HepG2 (cell line): Measurements from ENCODE around the gene DNAH9. TPM values are rescaled to one million over a fixed set of nuclear protein-coding genes. Genes with fewer than 3 reads are reported as not detected.
A peak's percentile ranks its signal among the peaks of the same experiment; 100 is the strongest.

ENCODE experiments used
- ATAC-seq: fragments of 200-7000 bp; cut with Tn5 transposase; 3 replicates; pipeline ENCODE4 v1.9.1; 2020; ENCODE audit warnings: mild to moderate bottlenecking, moderate library complexity
- BruUV-seq: library from RNA; stranded (reverse); fragments of 400-500 nt; replicated peaks from 2 replicates; lab custom pipeline; 2021; lab: Mats Ljungman, UMichigan
- CTCF ChIA-PET: fragments of 300-600 bp; formaldehyde crosslinking; extraction: SDS; loops from one replicate; lab custom pipeline; 2021; ENCODE audit warnings: low total read pairs, inconsistent platforms, low intra/inter-chr PET ratio; lab: Yijun Ruan, JAX
- POLR2A ChIA-PET: fragments of 350-600 bp; sonication (Branson Sonifier 250); formaldehyde crosslinking; loops from one replicate; lab custom pipeline; 2020; ENCODE audit warnings: antibody characterized with exemption, inconsistent platforms; lab: Yijun Ruan, JAX
- DNase-seq: peaks from one replicate; pipeline ENCODE4 v3.0.0-alpha.2; 2015; ENCODE audit warnings: low spot score
- FAIRE-seq: peaks from 3 replicates; lab custom pipeline; 2011; peaks lifted over from hg19 to GRCh38; lab: Jason Lieb, UNC
- H2AFZ ChIP-seq: one replicate; pipeline ENCODE4 v1.6.1; 2011; ENCODE audit warnings: low read length, inconsistent platforms
- H3K27ac ChIP-seq: fragments of 300-600 bp; 3 replicates; pipeline ENCODE4 v1.8.0; 2011; ENCODE audit warnings: mixed run types, mild to moderate bottlenecking, mixed read lengths, low read length, inconsistent platforms; ENCODE audit not compliant: insufficient read depth; ENCODE audit errors: extremely low read length
- H3K27me3 ChIP-seq, 2 experiments: fragments of 200-600 bp in 1 of 2; 2 replicates in 1 of 2; 3 replicates in 1 of 2; pipeline versions ENCODE4 v1.6.0 to v1.8.0; 2011; ENCODE audit warnings: low read length in 2 of 2, mild to moderate bottlenecking in 2 of 2, moderate library complexity in 2 of 2, inconsistent platforms in 1 of 2; ENCODE audit not compliant: insufficient read depth in 2 of 2, control insufficient read depth in 1 of 2
- H3K36me3 ChIP-seq, 2 experiments: fragments of 200-600 bp in 1 of 2; replicated peaks in 1 of 2; 2 replicates in 1 of 2; 3 replicates in 1 of 2; pipeline versions ENCODE4 v1.5.1 to v1.8.0; 2011; ENCODE audit warnings: low read length in 2 of 2, inconsistent platforms in 1 of 2; ENCODE audit not compliant: insufficient read depth in 2 of 2, control insufficient read depth in 1 of 2
- H3K4me1 ChIP-seq: 2 replicates; pipeline ENCODE4 v1.5.1; 2012; ENCODE audit warnings: low read length, inconsistent platforms; ENCODE audit not compliant: insufficient read depth
- H3K4me2 ChIP-seq: 2 replicates; pipeline ENCODE4 v1.6.0; 2011; ENCODE audit warnings: low read depth, low read length, inconsistent platforms
- H3K4me3 ChIP-seq, 3 experiments: fragments of 200-600 bp in 1 of 3; sonication (generic), shearing (Covaris generic) in 1 of 3; replicated peaks in 1 of 3; 2 replicates each; pipeline ENCODE4 v1.5.1; 2011 to 2016; ENCODE audit warnings: low read length in 3 of 3, inconsistent platforms in 2 of 3, low read depth in 2 of 3, mild to moderate bottlenecking in 2 of 3, control low read depth in 1 of 3, mixed read lengths in 1 of 3; ENCODE audit not compliant: insufficient read depth in 1 of 3
- H3K79me2 ChIP-seq: one replicate; pipeline ENCODE4 v1.6.1; 2011; ENCODE audit warnings: low read length, inconsistent platforms; ENCODE audit not compliant: insufficient read depth
- H3K9ac ChIP-seq: 2 replicates; pipeline ENCODE4 v1.6.0; 2011; ENCODE audit warnings: mild to moderate bottlenecking, low read depth, low read length, inconsistent platforms; ENCODE audit not compliant: insufficient read depth
- H3K9me3 ChIP-seq: 2 replicates; pipeline ENCODE4 v1.5.1; 2012; ENCODE audit warnings: mild to moderate bottlenecking, low read length
- H4K20me1 ChIP-seq: 2 replicates; pipeline ENCODE4 v1.6.0; 2011; ENCODE audit warnings: inconsistent platforms, mild to moderate bottlenecking, low read length, moderate library complexity; ENCODE audit not compliant: insufficient read depth
- ARHGAP35 ChIP-seq: sonication (generic); formaldehyde crosslinking; IDR thresholded peaks from 2 replicates; pipeline ENCODE4 v1.9.0; 2022; ENCODE audit warnings: mild to moderate bottlenecking, inconsistent platforms, moderate library complexity, missing genetic modification reagents, borderline replicate concordance
- DPF2 ChIP-seq: sonication (generic); formaldehyde crosslinking; IDR thresholded peaks from 2 replicates; pipeline ENCODE4 v1.4.0; 2020; ENCODE audit warnings: mild to moderate bottlenecking, low read depth, missing genetic modification reagents, borderline replicate concordance
- FOXA1 ChIP-seq, 2 experiments: fragments of 450-650 bp in 1 of 2; sonication (generic) in 1 of 2; formaldehyde crosslinking in 1 of 2; IDR thresholded peaks; 2 replicates each; pipeline versions ENCODE4 v1.4.0 to v1.6.1; 2016 to 2020; ENCODE audit warnings: missing genetic modification reagents in 1 of 2
- FOXJ3 ChIP-seq: sonication (generic); formaldehyde crosslinking; IDR thresholded peaks from 2 replicates; pipeline ENCODE4 v1.4.0; 2020; ENCODE audit warnings: missing genetic modification reagents, mild to moderate bottlenecking, borderline replicate concordance
- PRPF4 ChIP-seq: fragments of 200-400 bp; formaldehyde crosslinking; IDR thresholded peaks from 2 replicates; pipeline ENCODE4 v1.6.1; 2016; ENCODE audit warnings: low read length, low read depth; ENCODE audit not compliant: poor library complexity, severe bottlenecking
- SATB2 ChIP-seq: sonication (generic); formaldehyde crosslinking; IDR thresholded peaks from 2 replicates; pipeline ENCODE4 v1.5.0; 2020; ENCODE audit warnings: missing genetic modification reagents
- TP53 ChIP-seq: sonication (generic); formaldehyde crosslinking; conservative IDR thresholded peaks from 2 replicates; pipeline ENCODE4 v1.4.0; 2020; ENCODE audit warnings: missing genetic modification reagents
- ZNF121 ChIP-seq: sonication (generic); formaldehyde crosslinking; IDR thresholded peaks from 2 replicates; pipeline ENCODE4 v1.5.0; 2020; ENCODE audit warnings: mild to moderate bottlenecking, missing genetic modification reagents
- ZNF441 ChIP-seq: sonication (generic); formaldehyde crosslinking; IDR thresholded peaks from 2 replicates; pipeline ENCODE4 v1.7.0; 2021; ENCODE audit warnings: missing genetic modification reagents, borderline replicate concordance
- ZNF781 ChIP-seq: sonication (generic); formaldehyde crosslinking; IDR thresholded peaks from 2 replicates; pipeline ENCODE4 v1.5.1; 2020; ENCODE audit warnings: borderline replicate concordance, mild to moderate bottlenecking, missing genetic modification reagents; ENCODE audit errors: not compliant biosample characterization
- WGBS: methylation state at CpG from one replicate; pipeline ENCODE4 v1.1.6; 2017; ENCODE audit warnings: low lambda C conversion rate; 5-methylcytosine and 5-hydroxymethylcytosine counted together
- in situ Hi-C: cut with HindIII; loops from 2 replicates; pipeline ENCODE4 v1.10.0; 2017; ENCODE audit warnings: low pct_unique_long_range_greater_than_20kb; ENCODE audit not compliant: extremely low pct_ligation_motif_present
- intact Hi-C: fragments of 100-400 bp; cut with micrococcal nuclease; formaldehyde crosslinking; loops from one replicate; pipeline ENCODE4 v1.10.0; 2022; ENCODE audit not compliant: unreplicated experiment
- polyA plus RNA-seq, 8 experiments: library from polyadenylated mRNA; depleted of rRNA in 3 of 8; stranded (reverse) in 7 of 8; unstranded in 1 of 8; fragments of >200 nt; fragmentation: Illumina TruSeq in 4 of 8; extraction: Trizol in 4 of 8; gene quantifications; 2 replicates each; pipeline versions ENCODE4 v1.2.1 to v1.2.3, GENCODE V29; 2011 to 2016; ENCODE audit warnings: low read depth in 4 of 8, missing spikeins in 1 of 8, mixed read lengths in 1 of 8; ENCODE audit not compliant: insufficient read depth in 1 of 8
- total RNA-seq, 5 experiments: library from RNA; depleted of rRNA; stranded (reverse); fragments of >200 nt; fragmentation: Illumina TruSeq; extraction: Trizol; gene quantifications; 2 replicates each; pipeline ENCODE4 v1.2.3, GENCODE V29; 2016; ENCODE audit warnings: low read depth in 1 of 5
- TF ChIP-seq, protein P1 (sequence below): sonication (generic); formaldehyde crosslinking; conservative IDR thresholded peaks from 2 replicates; pipeline ENCODE4 v1.8.0; 2022; ENCODE audit warnings: mild to moderate bottlenecking, moderate library complexity, missing genetic modification reagents
- TF ChIP-seq, protein P2 (sequence below): sonication (generic); formaldehyde crosslinking; IDR thresholded peaks from 2 replicates; pipeline ENCODE4 v1.9.0; 2021; ENCODE audit warnings: missing genetic modification reagents, borderline replicate concordance

Gene DNAH9
- total and polyA plus RNA-seq, 2 of the 13 experiments (the other 11 are each of a cell fraction or from before 2014, with no cell fraction given), result not detected

- no peak for TF ChIP-seq ZNF121 (CRISPR knock-in tag)
- TF ChIP-seq PRPF4, result no peak
- TF ChIP-seq, protein P1, sequence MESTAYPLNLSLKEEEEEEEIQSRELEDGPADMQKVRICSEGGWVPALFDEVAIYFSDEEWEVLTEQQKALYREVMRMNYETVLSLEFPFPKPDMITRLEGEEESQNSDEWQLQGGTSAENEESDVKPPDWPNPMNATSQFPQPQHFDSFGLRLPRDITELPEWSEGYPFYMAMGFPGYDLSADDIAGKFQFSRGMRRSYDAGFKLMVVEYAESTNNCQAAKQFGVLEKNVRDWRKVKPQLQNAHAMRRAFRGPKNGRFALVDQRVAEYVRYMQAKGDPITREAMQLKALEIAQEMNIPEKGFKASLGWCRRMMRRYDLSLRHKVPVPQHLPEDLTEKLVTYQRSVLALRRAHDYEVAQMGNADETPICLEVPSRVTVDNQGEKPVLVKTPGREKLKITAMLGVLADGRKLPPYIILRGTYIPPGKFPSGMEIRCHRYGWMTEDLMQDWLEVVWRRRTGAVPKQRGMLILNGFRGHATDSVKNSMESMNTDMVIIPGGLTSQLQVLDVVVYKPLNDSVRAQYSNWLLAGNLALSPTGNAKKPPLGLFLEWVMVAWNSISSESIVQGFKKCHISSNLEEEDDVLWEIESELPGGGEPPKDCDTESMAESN (CRISPR knock-in tag), result no peak
- no peak for TF ChIP-seq TP53 (CRISPR knock-in tag)
- TF ChIP-seq DPF2, result no peak
- TF ChIP-seq FOXA1 (IDR thresholded peaks at IDR 0.05), result no peak
- no peak for TF ChIP-seq FOXA1 (CRISPR knock-in tag; IDR thresholded peaks at IDR 0.05)
- no peak for TF ChIP-seq ZNF441 (CRISPR knock-in tag)
Observed at GRCh38 chr17:11991461-11991860, 393.2 kb downstream of the DNAH9 start (continued).

DNA sequence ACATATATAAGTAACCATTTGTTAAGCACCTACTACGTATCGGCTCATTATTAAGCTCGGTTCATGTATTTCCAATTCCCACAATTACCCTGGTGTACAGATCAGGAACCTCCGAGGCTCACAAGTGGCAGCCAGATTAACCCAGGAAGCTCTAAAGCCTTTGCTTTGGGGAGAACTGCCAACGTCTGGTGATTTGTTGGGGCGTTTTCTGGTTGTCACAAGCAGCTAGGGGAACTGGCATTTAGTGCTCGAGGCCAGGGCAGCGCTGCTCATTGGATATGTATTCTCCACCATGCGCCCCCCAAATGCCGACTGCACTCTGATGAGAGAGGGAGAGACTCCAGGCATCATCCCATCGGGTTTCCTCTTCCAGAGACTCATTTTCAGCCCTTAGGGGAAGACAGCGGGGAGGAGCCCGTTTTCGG is 398.5 kb downstream of the DNAH9 start:
- H3K9me3 ChIP-seq, result no peaks in the 10 kb centered on the region
- H3K27me3 ChIP-seq, result peaks cover 0 to 3% of the 10 kb centered on the region in 2 experiments; a peak in 1 of 5 replicates
- CTCF ChIA-PET, result no interaction called here
- peak overlapping the region; percentile 61 for H2AFZ ChIP-seq
- TSS peak; percentile 80 for BruUV-seq
- H3K4me3 ChIP-seq, result peak overlapping the region; percentile 80 to 98 (median 80)
- H3K9ac ChIP-seq, result peak overlapping the region; percentile 79
- POLR2A ChIA-PET, result interaction anchor here (0.6 to 3.2 kb wide), 20 partner anchors 8 to 1021 kb away, joined by 3 to 112 read pairs (median 6); partner anchors contain the start of genes ELAC2 and MAP2K4
- H3K79me2 ChIP-seq, result no peaks in the 10 kb centered on the region
- no peaks in the 10 kb centered on the region for H3K36me3 ChIP-seq
- ATAC-seq, result peak; percentile 45; the same call in 1 of the 3 replicates
- under 1% methylated on average over 13 of the region's 14 CpGs for WGBS
- peaks cover 15% of the 10 kb centered on the region for H3K4me1 ChIP-seq
- H3K27ac ChIP-seq, result peak overlapping the region; percentile 80
- H4K20me1 ChIP-seq, result no peaks in the 10 kb centered on the region
- intact Hi-C loops, result loop anchor here (5.0 kb wide), 1 partner anchor 91 kb away; no protein-coding TSS in a partner anchor
- peak; percentile 39 for DNase-seq
- in situ Hi-C loops, result no loop called here
- FAIRE-seq, result no peak
- peak overlapping the region; percentile 84 for H3K4me2 ChIP-seq
- TF ChIP-seq ARHGAP35 (CRISPR knock-in tag) (0 out of 2 replicates have a peak, but pooled peaks have one; percentile 30), SATB2 (CRISPR knock-in tag) (no peak), ZNF781 (peak; percentile 10), FOXJ3 (CRISPR knock-in tag) (no peak)
- TF ChIP-seq, protein P2, sequence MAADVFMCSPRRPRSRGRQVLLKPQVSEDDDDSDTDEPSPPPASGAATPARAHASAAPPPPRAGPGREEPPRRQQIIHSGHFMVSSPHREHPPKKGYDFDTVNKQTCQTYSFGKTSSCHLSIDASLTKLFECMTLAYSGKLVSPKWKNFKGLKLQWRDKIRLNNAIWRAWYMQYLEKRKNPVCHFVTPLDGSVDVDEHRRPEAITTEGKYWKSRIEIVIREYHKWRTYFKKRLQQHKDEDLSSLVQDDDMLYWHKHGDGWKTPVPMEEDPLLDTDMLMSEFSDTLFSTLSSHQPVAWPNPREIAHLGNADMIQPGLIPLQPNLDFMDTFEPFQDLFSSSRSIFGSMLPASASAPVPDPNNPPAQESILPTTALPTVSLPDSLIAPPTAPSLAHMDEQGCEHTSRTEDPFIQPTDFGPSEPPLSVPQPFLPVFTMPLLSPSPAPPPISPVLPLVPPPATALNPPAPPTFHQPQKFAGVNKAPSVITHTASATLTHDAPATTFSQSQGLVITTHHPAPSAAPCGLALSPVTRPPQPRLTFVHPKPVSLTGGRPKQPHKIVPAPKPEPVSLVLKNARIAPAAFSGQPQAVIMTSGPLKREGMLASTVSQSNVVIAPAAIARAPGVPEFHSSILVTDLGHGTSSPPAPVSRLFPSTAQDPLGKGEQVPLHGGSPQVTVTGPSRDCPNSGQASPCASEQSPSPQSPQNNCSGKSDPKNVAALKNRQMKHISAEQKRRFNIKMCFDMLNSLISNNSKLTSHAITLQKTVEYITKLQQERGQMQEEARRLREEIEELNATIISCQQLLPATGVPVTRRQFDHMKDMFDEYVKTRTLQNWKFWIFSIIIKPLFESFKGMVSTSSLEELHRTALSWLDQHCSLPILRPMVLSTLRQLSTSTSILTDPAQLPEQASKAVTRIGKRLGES (CRISPR knock-in tag), result no peak
